HG03342 (cell line): ENCODE results near the gene SERPINA3.
"Not testable (repeated sequence)": the region's sequence is repeated elsewhere in the genome, so short reads cannot be mapped to it uniquely, and the experiment has no call there.

ENCODE experiments used
- ATAC-seq: cut with Tn5 transposase; IDR thresholded peaks from one replicate; pipeline ENCODE4 v1.9.1; 2021; ENCODE audit warnings: mild to moderate bottlenecking, moderate library complexity; ENCODE audit not compliant: unreplicated experiment

The SERPINA3 gene

DNA sequence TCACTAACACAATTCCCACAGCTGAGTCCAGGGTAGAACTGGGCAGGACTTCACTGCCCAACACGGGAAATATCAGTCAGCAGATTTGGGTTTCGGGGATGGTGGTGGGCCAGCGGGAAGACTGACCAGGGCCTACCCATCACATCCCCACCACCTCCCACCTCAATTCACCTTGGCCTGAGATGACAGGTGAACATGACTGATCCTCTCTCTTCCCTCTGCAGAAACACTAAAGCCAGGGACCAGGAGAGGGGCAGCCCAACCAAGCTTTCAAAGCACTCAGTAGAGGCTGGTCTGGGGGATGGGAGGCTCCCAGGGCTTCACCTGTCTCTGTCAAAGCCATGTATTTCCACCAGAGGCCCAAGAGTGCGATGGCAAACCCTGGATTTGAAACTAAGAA, 28.6 kb upstream of the SERPINA3 start:
- ATAC-seq, result no peak

DNA sequence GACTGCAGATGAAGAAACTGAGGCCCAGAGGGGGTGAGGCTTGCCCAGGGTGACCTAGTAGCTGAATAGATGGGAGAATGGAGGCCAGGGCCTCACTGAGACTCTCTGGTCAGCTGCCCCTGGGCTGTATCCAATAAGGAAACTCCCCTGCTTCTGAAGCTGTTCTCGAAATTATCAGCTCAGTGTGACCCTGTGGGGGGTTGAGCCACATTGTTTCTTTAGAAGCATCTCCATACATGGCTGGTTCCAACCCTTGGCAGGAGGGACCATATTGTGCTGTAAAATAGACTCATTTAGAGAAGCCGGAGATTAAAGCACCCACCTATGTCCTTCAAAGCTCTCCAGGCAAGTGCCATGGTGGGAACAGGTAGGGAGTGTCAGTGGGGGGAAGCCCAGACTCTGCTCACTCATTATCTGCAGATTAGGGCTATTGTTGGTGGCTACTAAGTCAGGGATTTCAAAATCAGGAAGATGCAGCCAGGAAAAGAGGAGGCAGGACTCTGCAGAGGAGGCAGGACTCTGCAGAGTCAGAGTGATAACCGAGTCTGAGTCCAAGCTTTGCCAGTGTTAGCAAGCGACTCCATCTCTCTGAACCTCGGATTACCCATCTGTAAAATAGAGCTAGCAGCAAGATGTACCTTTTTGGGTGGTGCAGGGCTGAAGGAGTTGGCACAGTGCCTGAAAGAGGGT, 27.5 kb upstream of the SERPINA3 start:
- no peak for ATAC-seq

DNA sequence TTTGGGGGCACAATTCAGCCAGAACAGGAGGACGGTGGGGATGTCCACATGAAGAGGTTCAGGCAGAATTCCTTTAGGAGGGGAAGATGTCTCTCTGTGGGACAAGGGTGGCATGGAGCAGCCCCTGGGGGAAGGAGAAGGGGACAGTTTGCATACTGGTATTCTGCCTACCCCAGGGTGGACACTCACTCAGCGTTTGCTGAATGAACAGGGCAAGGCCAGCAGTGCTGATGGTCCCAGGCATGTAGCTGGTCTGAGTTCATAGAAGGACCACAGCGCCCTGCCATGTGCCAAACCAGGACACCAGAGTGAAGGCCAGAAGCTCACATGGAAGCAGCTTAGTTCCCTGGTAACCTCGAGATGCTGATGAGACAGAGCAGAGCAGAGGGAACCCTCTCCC, 25.6 kb upstream of the SERPINA3 start:
- no peak for ATAC-seq

DNA sequence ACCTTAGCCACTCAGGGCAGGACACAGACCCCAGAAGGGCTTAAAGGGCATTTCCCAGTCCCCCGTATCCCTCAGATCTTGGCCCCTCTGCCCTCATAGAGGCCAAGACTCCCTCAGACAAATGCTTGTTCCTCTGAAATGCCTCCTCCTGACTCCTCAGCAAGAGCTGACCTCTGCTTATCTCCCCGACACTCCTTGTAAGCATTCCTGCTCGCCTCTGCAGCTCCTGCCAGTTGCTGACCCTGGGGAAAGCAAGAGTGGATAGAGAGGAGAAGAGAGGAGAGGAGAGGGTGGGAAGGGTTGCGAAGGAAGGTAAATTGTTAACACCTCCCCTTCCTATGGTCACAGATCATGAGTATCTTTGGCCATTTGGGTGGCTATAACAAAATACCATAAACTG, 23.9 kb upstream of the SERPINA3 start:
- no peak for ATAC-seq

GRCh38 chr14:94591073-94591472, 21.1 kb upstream of the SERPINA3 start:
- no peak for ATAC-seq

- no peak for ATAC-seq
Measured at GRCh38 chr14:94591871-94592270, 20.3 kb upstream of the SERPINA3 start.

- ATAC-seq, result no peak
Measured at GRCh38 chr14:94592457-94592856, 19.7 kb upstream of the SERPINA3 start.

DNA sequence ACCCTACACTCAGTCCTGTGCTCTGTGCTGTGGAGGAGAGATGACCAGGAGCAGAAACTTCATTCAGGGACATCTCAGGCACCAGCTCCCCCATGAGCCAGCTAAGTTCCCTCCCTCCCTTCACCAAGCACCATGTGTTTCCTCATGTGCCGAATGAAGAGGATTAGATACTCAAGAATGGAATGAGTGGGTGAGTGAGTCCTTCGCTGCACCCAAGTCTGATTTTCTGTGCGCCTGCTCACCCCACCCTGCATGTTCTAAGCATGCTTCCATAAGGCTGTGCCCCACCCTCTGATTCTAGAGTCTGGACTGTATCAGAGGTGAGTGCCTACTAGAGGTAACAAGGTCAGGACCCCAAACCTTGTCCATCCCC, 18.8 kb upstream of the SERPINA3 start:
- no peak for ATAC-seq

DNA sequence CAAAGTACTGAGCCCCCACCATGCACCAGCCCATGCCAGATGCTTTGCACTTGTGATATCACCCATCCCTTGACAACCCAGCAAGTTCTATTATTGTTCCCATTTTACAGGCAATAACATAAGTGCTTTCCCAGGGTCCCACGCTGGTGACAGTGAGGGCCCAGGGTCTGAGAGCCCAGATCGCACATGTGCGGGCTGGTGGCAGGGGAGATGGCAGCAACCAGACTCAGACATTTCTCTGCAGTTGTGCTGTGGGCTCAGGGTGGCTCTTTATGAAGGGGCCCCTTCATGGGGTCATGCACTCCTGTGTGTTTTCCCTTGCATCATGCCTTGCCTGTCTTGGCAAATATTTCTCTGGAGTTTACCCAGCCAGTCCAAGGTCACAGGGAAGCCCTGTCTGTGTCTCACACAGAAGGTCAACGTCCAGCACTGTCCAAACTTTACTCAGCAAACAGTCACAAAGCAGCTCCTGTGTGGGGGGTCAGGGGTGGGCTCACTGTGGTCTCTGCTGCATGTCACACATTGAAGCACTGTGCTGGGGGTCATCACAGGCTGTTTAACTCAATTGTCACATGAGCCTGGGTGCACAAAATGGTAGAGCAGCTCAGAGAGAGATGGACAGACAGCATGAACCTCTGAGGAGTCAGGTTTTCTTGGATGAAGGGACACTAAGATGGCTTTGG, 18.3 kb upstream of the SERPINA3 start:
- ATAC-seq, result no peak

DNA sequence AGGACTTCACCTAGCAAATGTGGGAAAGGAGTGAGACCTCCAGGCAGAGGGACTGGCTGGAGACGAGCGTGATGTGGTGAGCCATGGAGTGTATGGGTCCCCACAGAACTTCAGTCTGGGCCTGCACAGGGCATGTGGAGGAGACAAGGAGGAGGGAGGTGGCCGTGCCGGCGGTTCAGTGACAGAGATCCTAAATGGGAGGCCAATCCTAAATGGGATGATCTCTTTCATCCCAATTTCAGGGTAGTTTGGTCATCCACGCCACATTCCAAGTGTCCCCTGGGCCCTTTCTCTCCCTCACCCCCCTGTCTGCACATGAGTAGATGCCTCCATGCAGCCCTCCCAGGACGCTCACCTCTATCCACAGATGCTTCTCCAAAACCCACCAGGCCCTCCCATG, 17.8 kb upstream of the SERPINA3 start:
- ATAC-seq, result no peak

- no peak for ATAC-seq
Measured at GRCh38 chr14:94595912-94596311, 16.3 kb upstream of the SERPINA3 start.

DNA sequence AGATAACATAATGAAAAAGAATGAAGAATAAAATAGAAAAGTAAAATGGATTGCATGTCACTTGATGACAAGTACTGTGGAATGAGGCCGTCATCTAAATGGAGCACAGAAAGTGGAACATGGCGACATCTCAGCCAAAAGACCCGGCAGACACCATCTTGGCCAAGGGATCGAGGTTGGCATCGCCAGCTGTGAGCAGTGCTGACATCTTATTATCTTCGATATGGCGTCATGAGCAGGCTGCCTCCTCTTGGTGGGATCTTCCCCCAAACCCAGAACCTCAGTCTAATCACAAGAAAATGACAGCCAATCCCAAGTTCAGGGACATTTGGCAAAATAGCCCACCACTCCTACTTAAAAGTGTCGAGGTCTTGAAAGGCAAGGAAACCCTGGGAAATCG, 15.8 kb upstream of the SERPINA3 start:
- ATAC-seq, result no peak

DNA sequence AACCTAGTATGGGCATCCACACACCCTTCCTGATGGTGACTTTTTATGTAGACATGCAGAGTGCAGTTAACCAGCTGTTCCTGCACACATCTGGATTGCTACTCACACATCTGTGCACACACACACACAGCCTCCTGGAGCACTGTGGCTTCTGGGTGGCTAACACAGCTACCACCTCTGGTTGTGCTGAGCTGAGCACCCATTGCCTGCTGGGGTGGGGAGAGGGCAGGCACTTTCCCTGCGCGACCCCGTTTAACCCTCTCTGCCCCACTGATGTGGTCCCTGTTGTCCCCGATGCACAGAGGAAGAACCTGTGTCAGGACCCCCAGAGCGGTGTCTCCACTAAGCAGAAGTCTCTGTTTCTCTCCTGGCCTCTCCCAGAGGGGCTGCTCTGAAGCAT, 14.4 kb upstream of the SERPINA3 start:
- ATAC-seq, result no peak

- ATAC-seq, result no peak
Measured at GRCh38 chr14:94598506-94598815, 13.7 kb upstream of the SERPINA3 start.

DNA sequence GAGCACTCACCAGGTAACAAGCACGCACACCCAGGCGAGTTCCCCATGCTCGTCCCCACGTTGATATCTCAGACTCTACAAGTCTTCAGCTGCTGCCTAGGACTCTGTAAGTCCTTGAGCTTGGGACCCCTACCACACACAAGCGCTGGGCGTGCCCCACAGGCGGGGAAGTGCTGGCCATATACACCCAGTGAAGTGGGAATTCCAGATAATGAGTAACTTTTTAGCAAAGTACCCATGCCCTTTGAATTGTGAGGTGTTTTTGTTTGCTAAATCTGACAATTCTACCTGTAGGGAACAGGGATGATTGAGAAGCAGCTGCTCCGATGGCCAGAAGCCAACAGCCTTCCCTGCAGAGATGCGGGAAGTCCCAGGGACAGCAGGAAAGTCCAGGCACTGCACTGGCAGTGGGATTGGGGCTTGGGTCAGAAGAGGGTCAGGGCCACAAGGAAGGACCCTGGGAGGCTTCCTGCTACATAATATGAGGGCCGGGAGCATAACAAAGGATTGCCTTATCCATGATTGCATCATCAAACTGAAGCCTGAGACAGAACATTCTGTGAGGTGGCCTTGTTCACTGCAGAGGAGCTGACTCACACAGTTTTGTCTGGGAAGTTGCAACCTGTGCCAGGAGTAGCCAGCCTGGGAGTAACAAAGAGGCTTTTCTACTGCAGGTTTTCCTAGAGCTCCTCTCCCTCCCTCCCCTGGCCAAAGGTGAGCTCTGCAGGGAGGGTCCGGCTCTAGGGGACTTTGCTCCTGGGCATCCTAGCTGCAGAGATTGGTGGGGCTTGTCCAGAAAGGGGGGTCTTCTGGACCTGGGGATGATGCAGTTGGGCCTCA, 13.2 kb upstream of the SERPINA3 start:
- no peak for ATAC-seq

GRCh38 chr14:94599656-94600004, 12.6 kb upstream of the SERPINA3 start:
- no peak for ATAC-seq

DNA sequence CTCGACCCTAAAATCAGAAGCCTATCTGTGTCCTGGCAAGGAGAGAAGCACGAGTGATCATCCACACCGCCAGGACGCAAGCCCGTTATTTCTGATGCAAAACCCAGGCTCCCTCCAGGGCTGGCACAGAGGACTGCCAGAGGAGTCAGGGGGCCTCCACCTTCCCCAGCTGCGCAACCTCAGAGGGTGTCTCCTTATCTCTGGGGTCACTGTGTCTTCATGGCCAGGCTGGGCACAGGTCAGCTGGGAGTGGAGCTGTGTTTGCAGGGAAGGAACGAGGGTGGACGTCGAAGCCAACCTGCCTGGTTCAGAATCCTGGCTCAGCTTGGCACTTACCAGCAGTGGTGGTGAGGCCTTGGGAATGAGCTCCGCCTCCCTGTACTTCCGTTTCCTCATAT, 12.0 kb upstream of the SERPINA3 start:
- no peak for ATAC-seq

GRCh38 chr14:94601884-94602391, 10.3 kb upstream of the SERPINA3 start:
- no peak for ATAC-seq

- no peak for ATAC-seq
Measured at GRCh38 chr14:94602722-94603121, 9.5 kb upstream of the SERPINA3 start.

GRCh38 chr14:94605361-94605760, 6.8 kb upstream of the SERPINA3 start:
- no peak for ATAC-seq

DNA sequence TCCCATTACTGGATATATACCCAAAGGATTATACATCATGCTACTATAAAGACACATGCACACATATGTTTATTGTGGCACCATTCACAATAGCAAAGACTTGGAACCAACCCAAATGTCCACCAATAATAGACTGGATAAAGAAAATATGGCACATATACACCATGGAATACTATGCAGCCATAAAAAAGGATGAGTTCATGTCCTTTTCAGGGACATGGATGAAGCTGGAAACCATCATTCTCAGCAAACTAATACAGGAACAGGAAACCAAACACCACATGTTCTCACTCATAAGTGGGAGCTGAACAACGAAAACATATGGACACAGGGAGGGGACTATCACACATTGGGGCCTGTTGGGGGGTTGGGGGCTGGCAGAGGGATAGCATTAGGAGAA, 3.2 kb upstream of the SERPINA3 start:
- ATAC-seq, result not testable (repeated sequence)

DNA sequence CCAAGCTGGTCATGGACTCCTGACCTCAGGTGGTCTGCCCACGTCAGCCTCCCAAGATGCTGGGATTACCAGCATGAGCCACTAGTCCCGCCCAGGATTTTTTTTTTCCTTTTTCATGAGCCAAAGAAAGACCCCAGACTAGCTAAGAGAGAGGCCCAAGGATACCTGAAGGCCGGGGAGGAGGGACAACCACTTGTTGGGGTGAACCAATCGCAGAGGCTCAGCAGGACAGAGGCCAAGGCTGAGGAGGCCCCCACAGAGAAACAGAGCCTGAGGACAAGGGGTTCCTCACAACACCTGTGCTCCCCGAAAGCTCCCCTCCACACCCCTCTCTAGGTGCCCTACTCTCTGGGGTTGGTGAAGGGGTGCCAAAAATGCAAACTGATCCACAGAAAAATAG, 1.0 kb upstream of the SERPINA3 start:
- ATAC-seq, result no peak
